Measurements from ENCODE around the gene TUNAR.
"Not testable (repeated sequence)": the region's sequence is repeated elsewhere in the genome, so short reads cannot be mapped to it uniquely, and the experiment has no call there.

Gene TUNAR

DNA sequence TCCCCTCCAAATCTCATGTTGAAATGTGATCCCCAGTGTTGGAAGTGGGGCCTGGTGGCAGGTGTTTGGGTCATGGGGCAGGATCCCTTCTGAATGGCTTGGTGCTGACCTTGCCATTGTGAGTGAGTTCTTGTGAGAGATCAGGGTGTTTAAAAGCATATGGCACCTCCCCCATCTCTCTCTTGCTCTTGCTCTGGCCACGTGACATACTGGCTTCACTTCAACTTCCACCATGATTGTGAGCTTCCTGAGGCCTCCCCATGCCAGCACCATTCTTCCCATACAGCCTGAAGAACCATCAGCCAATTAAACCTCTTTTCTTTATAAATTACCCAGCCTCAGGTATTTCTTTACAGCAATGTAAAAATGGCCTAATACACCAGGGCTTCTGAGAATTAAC, 82.7 kb downstream of the TUNAR start:
- no peak overlapping the region for H3K4me3 ChIP-seq (ENCODE audit: low read depth in 1 of 2, low read length in 2 of 2)
- no peak overlapping the region for H2AFZ ChIP-seq (ENCODE audit: low read depth, low read length)
- no peaks in the 10 kb centered on the region for H3K36me3 ChIP-seq (ENCODE audit: insufficient read depth, low read length)
- no peak overlapping the region for H3K9ac ChIP-seq (ENCODE audit: low read depth, low read length)
- DNase-seq (no peak), ATAC-seq (ENCODE audit: insufficient read depth, low read depth) (no peak)
- no peaks in the 10 kb centered on the region for H3K79me2 ChIP-seq (ENCODE audit: insufficient read depth, low read length)
- H3K27ac ChIP-seq (ENCODE audit: low read length), result no peak overlapping the region
- H4K20me1 ChIP-seq (ENCODE audit: insufficient read depth, low read length), result no peaks in the 10 kb centered on the region
- no peaks in the 10 kb centered on the region for H3K4me1 ChIP-seq (ENCODE audit: insufficient read depth, low read length)
- H3K4me2 ChIP-seq (ENCODE audit: insufficient read depth, low read length), result no peak overlapping the region
- no peaks in the 10 kb centered on the region for H3K9me3 ChIP-seq (ENCODE audit: insufficient read depth, low read length, severe bottlenecking)
- H3K27me3 ChIP-seq (ENCODE audit: insufficient read depth, low read length, poor library complexity), result no peaks in the 10 kb centered on the region
- TF ChIP-seq CTCF (IDR thresholded peaks at IDR 0.05; ENCODE audit: borderline replicate concordance, extremely low read depth, low read length, poor library complexity, severe bottlenecking) (no peak), EZH2 (IDR thresholded peaks at IDR 0.05; ENCODE audit: borderline replicate concordance, low read depth, low read length, severe bottlenecking) (no peak)

DNA sequence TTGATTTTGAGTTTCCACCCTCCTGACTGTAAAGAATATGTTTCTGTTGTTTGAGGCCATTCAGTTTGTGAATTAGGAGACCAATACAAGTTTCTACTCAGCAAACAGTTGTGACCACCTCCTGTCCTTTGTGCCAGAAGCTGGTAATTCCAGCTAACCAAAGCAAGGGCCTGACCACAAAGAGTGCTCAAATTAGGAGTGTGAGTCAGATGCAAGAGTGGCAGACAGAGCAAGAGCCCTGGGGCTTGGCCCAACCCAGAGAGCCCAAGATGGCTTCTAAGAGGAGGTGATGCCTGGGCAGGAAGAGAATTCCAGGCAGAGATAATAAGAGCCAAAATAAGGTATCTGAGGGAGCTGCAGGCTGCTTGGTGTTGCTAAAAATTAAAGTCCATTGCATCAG, 84.8 kb downstream of the TUNAR start:
- H2AFZ ChIP-seq (ENCODE audit: low read depth, low read length), result no peak overlapping the region

DNA sequence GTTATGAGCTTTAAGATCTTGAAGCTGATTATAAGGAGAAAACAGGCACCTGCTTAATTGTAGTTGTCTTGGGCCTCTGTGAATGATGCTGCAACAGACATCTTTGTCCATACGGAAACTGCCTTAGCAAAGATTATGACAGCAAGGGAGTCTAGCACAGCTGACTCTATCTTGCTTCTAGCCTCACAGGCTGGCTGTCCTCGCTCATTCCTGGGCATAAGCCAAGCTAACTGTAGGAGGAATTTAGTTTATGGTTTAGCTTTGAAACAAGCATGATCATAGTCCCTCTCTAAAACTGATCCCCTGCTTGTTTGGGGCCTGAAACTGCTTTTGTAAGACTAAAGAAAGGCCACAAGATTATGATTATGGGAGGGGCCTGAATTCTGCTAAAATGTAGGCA, 88.3 kb downstream of the TUNAR start:
- TF ChIP-seq CTCF (IDR thresholded peaks at IDR 0.05; ENCODE audit: borderline replicate concordance, extremely low read depth, low read length, poor library complexity, severe bottlenecking) (no peak), EZH2 (IDR thresholded peaks at IDR 0.05; ENCODE audit: borderline replicate concordance, low read depth, low read length, severe bottlenecking) (no peak)
- H3K4me1 ChIP-seq (ENCODE audit: insufficient read depth, low read length), result no peaks in the 10 kb centered on the region
- H3K27ac ChIP-seq (ENCODE audit: low read length), result no peak overlapping the region
- H4K20me1 ChIP-seq (ENCODE audit: insufficient read depth, low read length), result no peaks in the 10 kb centered on the region
- H3K4me2 ChIP-seq (ENCODE audit: insufficient read depth, low read length), result no peak overlapping the region
- ATAC-seq (ENCODE audit: insufficient read depth, low read depth) (no peak), DNase-seq (no peak)
- H3K4me3 ChIP-seq (ENCODE audit: low read depth in 1 of 2, low read length in 2 of 2), result no peak overlapping the region
- H3K36me3 ChIP-seq (ENCODE audit: insufficient read depth, low read length), result no peaks in the 10 kb centered on the region
- no peak overlapping the region for H3K9ac ChIP-seq (ENCODE audit: low read depth, low read length)
- no peaks in the 10 kb centered on the region for H3K79me2 ChIP-seq (ENCODE audit: insufficient read depth, low read length)
- H3K9me3 ChIP-seq (ENCODE audit: insufficient read depth, low read length, severe bottlenecking), result peaks cover 4% of the 10 kb centered on the region
- no peak overlapping the region for H2AFZ ChIP-seq (ENCODE audit: low read depth, low read length)
- no peaks in the 10 kb centered on the region for H3K27me3 ChIP-seq (ENCODE audit: insufficient read depth, low read length, poor library complexity)

More for the DNA sequence above, 84.8 kb downstream of the TUNAR start:
- ATAC-seq (ENCODE audit: insufficient read depth, low read depth), result no peak
- no peak for DNase-seq
- no peak overlapping the region for H3K27ac ChIP-seq (ENCODE audit: low read length)
- no peaks in the 10 kb centered on the region for H3K4me1 ChIP-seq (ENCODE audit: insufficient read depth, low read length)
- no peaks in the 10 kb centered on the region for H3K79me2 ChIP-seq (ENCODE audit: insufficient read depth, low read length)
- TF ChIP-seq CTCF (IDR thresholded peaks at IDR 0.05; ENCODE audit: borderline replicate concordance, extremely low read depth, low read length, poor library complexity, severe bottlenecking), result no peak
- no peak for TF ChIP-seq EZH2 (IDR thresholded peaks at IDR 0.05; ENCODE audit: borderline replicate concordance, low read depth, low read length, severe bottlenecking)
- peaks cover 4% of the 10 kb centered on the region for H3K9me3 ChIP-seq (ENCODE audit: insufficient read depth, low read length, severe bottlenecking)
- H3K36me3 ChIP-seq (ENCODE audit: insufficient read depth, low read length), result no peaks in the 10 kb centered on the region
- no peaks in the 10 kb centered on the region for H4K20me1 ChIP-seq (ENCODE audit: insufficient read depth, low read length)
- H3K9ac ChIP-seq (ENCODE audit: low read depth, low read length), result no peak overlapping the region
- H3K27me3 ChIP-seq (ENCODE audit: insufficient read depth, low read length, poor library complexity), result no peaks in the 10 kb centered on the region
- no peak overlapping the region for H3K4me2 ChIP-seq (ENCODE audit: insufficient read depth, low read length)
- no peak overlapping the region for H3K4me3 ChIP-seq (ENCODE audit: low read depth in 1 of 2, low read length in 2 of 2)

DNA sequence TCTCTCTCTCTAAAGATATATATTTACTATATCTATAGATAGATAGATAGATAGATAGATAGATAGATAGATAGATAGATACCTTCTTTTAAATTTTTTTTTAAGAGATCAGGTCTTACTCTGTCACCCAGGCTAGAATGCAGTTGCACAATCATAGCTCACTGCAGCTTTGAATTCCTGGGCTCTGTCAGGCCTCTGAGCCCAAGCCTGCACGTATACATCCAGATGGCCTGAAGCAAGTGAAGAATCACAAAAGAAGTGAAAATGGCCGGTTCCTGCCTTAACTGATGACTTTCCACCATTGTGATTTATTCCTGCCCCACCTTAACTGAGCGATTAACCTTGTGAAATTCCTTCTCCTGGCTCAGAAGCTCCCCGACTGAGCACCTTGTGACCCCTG, 91.4 kb downstream of the TUNAR start:
- H4K20me1 ChIP-seq (ENCODE audit: insufficient read depth, low read length); H3K36me3 ChIP-seq (ENCODE audit: insufficient read depth, low read length); DNase-seq; H3K4me1 ChIP-seq (ENCODE audit: insufficient read depth, low read length); H2AFZ ChIP-seq (ENCODE audit: low read depth, low read length); H3K79me2 ChIP-seq (ENCODE audit: insufficient read depth, low read length); H3K4me2 ChIP-seq (ENCODE audit: insufficient read depth, low read length); H3K9me3 ChIP-seq (ENCODE audit: insufficient read depth, low read length, severe bottlenecking); H3K27ac ChIP-seq (ENCODE audit: low read length); H3K9ac ChIP-seq (ENCODE audit: low read depth, low read length); ATAC-seq (ENCODE audit: insufficient read depth, low read depth); H3K4me3 ChIP-seq (ENCODE audit: low read depth in 1 of 2, low read length in 2 of 2); H3K27me3 ChIP-seq (ENCODE audit: insufficient read depth, low read length, poor library complexity): not testable (repeated sequence)
